ENCODE measurements around the gene RAB4A.
A peak's percentile ranks its signal among the peaks of the same experiment; 100 is the strongest.

The RAB4A gene

GRCh38 chr1:229270547-229271447 is at the start of gene RAB4A:
TSS of gene RAB4A (plus strand) at chr1:229271111. CDS start at chr1:229271340, 229 bp downstream.
- DNase-seq: peak; percentile 91

- DNase-seq: no peak
Observed at GRCh38 chr1:229222081-229222480, 48.8 kb upstream of the RAB4A start.

- no peak for DNase-seq
Observed at GRCh38 chr1:229223498-229223897, 47.4 kb upstream of the RAB4A start.

- DNase-seq: no peak
Observed at GRCh38 chr1:229224308-229224707, 46.6 kb upstream of the RAB4A start.

- peak; percentile 62 for DNase-seq
Observed at GRCh38 chr1:229225331-229225782, 45.6 kb upstream of the RAB4A start.

GRCh38 chr1:229226796-229227195 is 44.1 kb upstream of the RAB4A start:
- no peak for DNase-seq

GRCh38 chr1:229227298-229227919 is 43.5 kb upstream of the RAB4A start:
- DNase-seq: peak; percentile 74

- no peak for DNase-seq
Observed at GRCh38 chr1:229228522-229228921, 42.4 kb upstream of the RAB4A start.

GRCh38 chr1:229229137-229229720 is 41.7 kb upstream of the RAB4A start:
- DNase-seq: no peak

GRCh38 chr1:229229721-229230139 is 41.2 kb upstream of the RAB4A start:
- DNase-seq: no peak

GRCh38 chr1:229230140-229230892 is 40.6 kb upstream of the RAB4A start:
- peak; percentile 51 for DNase-seq

GRCh38 chr1:229230893-229231753 is 39.8 kb upstream of the RAB4A start:
- DNase-seq: peak; percentile 92

GRCh38 chr1:229231754-229232119 is 39.2 kb upstream of the RAB4A start:
- peak; percentile 79 for DNase-seq

GRCh38 chr1:229234870-229235472 is 35.9 kb upstream of the RAB4A start:
- no peak for DNase-seq

GRCh38 chr1:229237320-229237719 is 33.6 kb upstream of the RAB4A start:
- DNase-seq: peak; percentile 88

- no peak for DNase-seq
Observed at GRCh38 chr1:229238231-229238630, 32.7 kb upstream of the RAB4A start.

GRCh38 chr1:229238674-229239415 is 32.1 kb upstream of the RAB4A start:
- DNase-seq: no peak

GRCh38 chr1:229240532-229240931 is 30.4 kb upstream of the RAB4A start:
- peak; percentile 84 for DNase-seq

GRCh38 chr1:229241390-229241789 is 29.5 kb upstream of the RAB4A start:
- DNase-seq: no peak

GRCh38 chr1:229243638-229244037 is 27.3 kb upstream of the RAB4A start:
- no peak for DNase-seq

- no peak for DNase-seq
Observed at GRCh38 chr1:229244091-229244490, 26.8 kb upstream of the RAB4A start.

Data from NCI-H146 (cell line).